Measurements from ENCODE around the gene MZB1. TPM values are rescaled to one million over a fixed set of nuclear protein-coding genes. Genes with fewer than 3 reads are reported as not detected.

MZB1 gene
- total RNA-seq, 1 experiment from 2014 or later: 0.52 TPM

DNA sequence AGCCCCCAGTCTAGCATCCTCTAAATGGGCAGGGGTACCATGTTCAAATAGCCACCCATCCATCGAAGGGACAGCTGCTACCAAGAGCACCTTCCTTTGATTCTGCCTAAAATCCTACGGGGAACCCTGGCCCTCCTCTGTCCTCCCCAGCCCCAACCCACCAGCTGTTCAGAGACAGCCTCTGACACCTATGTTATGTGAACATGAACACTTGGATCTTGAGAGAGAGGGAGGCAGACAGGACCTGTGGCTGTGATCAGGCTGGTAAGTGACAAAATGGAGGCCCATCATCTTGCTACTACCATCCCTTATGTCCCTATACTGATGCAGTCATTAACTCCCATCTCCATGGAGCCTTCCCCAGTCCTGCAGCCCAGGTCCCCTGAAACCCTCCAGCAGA, 14.8 kb downstream of the MZB1 start:
- H3K36me3 ChIP-seq (ENCODE audit: low read depth): peaks cover 14% of the 10 kb centered on the region; the same call in 1 of the 2 replicates
- peaks cover 33% of the 10 kb centered on the region for H3K4me1 ChIP-seq (replicated peaks; ENCODE audit: insufficient read depth)
- H3K27ac ChIP-seq: no peak overlapping the region
- H3K4me2 ChIP-seq: no peak overlapping the region
- DNase-seq: no peak
- H3K9me3 ChIP-seq (ENCODE audit: insufficient read depth, low read depth): no peaks in the 10 kb centered on the region
- H3K4me3 ChIP-seq: no peak overlapping the region
- ChIA-PET POLR2A (ENCODE audit: unreplicated experiment) (no interaction called here), CTCF (no interaction called here)
- intact Hi-C loops (cut with micrococcal nuclease; ENCODE audit: unreplicated experiment): no loop called here
- BruUV-seq (replicated peaks): no TSS peak
- H2AFZ ChIP-seq: no peak overlapping the region
- no peaks in the 10 kb centered on the region for H3K9me2 ChIP-seq (ENCODE audit: insufficient read depth)
- no peaks in the 10 kb centered on the region for H3K79me2 ChIP-seq (ENCODE audit: low read depth)
- H4K20me1 ChIP-seq (ENCODE audit: insufficient read depth): no peaks in the 10 kb centered on the region
- H3F3A ChIP-seq (ENCODE audit: insufficient read depth, low read depth): peaks cover 41% of the 10 kb centered on the region
- no peaks in the 10 kb centered on the region for H3K27me3 ChIP-seq (ENCODE audit: insufficient read depth, low read depth)
- TF ChIP-seq EZH2 (IDR thresholded peaks at IDR 0.05; ENCODE audit: low read depth): no peak
- TF ChIP-seq, protein P1, sequence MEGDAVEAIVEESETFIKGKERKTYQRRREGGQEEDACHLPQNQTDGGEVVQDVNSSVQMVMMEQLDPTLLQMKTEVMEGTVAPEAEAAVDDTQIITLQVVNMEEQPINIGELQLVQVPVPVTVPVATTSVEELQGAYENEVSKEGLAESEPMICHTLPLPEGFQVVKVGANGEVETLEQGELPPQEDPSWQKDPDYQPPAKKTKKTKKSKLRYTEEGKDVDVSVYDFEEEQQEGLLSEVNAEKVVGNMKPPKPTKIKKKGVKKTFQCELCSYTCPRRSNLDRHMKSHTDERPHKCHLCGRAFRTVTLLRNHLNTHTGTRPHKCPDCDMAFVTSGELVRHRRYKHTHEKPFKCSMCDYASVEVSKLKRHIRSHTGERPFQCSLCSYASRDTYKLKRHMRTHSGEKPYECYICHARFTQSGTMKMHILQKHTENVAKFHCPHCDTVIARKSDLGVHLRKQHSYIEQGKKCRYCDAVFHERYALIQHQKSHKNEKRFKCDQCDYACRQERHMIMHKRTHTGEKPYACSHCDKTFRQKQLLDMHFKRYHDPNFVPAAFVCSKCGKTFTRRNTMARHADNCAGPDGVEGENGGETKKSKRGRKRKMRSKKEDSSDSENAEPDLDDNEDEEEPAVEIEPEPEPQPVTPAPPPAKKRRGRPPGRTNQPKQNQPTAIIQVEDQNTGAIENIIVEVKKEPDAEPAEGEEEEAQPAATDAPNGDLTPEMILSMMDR (conservative IDR thresholded peaks at IDR 0.05): no peak

DNA sequence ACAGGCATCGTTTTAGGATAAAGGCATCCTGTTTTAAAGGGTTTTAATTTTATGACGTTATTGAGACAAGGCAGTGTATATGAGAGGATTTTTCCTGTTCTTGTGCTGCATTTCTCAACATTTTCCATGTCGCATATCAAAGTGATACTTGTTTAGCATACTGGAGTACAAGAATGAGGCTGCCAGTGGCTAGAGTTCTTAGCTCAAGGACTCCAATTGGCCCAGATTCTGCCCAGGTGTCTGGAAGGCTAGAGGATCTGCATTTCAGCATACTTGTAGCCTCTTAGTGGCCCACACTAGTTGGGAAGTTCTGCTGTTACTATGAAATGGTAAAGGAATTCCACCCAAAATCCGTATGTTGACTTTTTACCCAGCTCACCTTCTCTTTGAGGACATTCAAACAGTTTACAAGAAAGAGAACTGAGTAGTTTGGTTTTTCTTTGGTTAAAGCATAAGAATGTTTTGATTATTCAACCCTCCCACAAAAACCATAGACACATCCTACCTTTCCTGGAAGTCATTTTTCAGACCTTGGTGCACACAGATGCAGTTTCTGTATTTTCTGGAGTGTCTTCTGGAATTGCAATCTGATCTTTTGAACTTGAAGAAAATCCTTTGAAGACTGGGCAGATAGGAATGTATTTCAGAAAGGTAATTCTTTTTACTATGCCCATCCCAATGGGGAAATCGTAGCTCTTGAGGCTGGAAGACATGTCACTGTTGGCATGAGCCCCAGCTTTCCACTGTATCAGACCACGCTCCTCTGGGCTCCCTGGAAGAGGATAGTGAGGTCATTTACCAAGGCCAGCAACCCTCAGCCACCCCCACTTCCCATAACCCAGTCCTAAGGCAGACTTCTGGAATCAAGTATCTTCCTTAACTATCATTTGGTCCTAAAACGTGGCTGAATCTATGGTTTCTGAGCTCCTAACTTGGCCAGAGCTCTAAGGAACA, 18.0 kb downstream of the MZB1 start:
- Histone ChIP-seq H3F3A (ENCODE audit: insufficient read depth, low read depth) (peaks cover 49% of the 10 kb centered on the region), H3K27me3 (ENCODE audit: insufficient read depth, low read depth) (no peaks in the 10 kb centered on the region), H4K20me1 (ENCODE audit: insufficient read depth) (peaks cover 6% of the 10 kb centered on the region; the same call in 1 of the 2 replicates), H3K9me2 (ENCODE audit: insufficient read depth) (no peaks in the 10 kb centered on the region), H3K9me3 (ENCODE audit: insufficient read depth, low read depth) (no peaks in the 10 kb centered on the region), H3K36me3 (ENCODE audit: low read depth) (peaks cover 14% of the 10 kb centered on the region; the same call in 1 of the 2 replicates), H3K27ac (no peak overlapping the region), H3K4me1 (replicated peaks; ENCODE audit: insufficient read depth) (peaks cover 33% of the 10 kb centered on the region), H3K4me2 (no peak overlapping the region), H3K79me2 (ENCODE audit: low read depth) (no peaks in the 10 kb centered on the region), H2AFZ (no peak overlapping the region), H3K4me3 (no peak overlapping the region)
- TF ChIP-seq EZH2 (IDR thresholded peaks at IDR 0.05; ENCODE audit: low read depth): no peak
- TF ChIP-seq, protein P1 (conservative IDR thresholded peaks at IDR 0.05): no peak
- intact Hi-C loops (cut with micrococcal nuclease; ENCODE audit: unreplicated experiment): no loop called here
- no TSS peak for BruUV-seq (replicated peaks)
- ChIA-PET POLR2A (ENCODE audit: unreplicated experiment) (no interaction called here), CTCF (interaction anchor here (0.5 kb wide), 1 partner anchor 125 kb away, joined by 6 read pairs; no protein-coding TSS in a partner anchor)
- no peak for DNase-seq

DNA sequence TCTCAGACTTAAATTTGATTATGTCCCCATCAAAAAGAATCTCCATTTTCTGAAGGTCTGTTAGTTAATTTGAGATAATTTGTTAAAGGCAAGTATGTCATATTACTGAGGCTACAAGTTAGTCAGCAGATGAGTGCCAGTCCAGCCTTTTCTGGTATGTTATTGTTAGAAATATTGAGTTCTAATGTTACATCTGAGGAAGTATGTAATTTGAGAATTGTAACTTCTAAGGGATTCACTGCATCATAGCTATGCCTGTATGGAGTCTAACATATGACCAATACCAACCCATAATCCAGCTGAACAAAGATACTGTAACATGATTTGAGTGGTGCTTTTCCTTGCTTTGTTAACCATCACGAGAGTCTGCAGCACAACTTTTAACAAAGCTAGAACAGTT, 20.5 kb downstream of the MZB1 start:
- Histone ChIP-seq H3K36me3 (ENCODE audit: low read depth) (peaks cover 25% of the 10 kb centered on the region), H3K27ac (no peak overlapping the region), H3K4me2 (no peak overlapping the region), H3K4me1 (replicated peaks; ENCODE audit: insufficient read depth) (peaks cover 26% of the 10 kb centered on the region), H3K4me3 (no peak overlapping the region), H3K9me3 (ENCODE audit: insufficient read depth, low read depth) (no peaks in the 10 kb centered on the region), H2AFZ (no peak overlapping the region), H3K9me2 (ENCODE audit: insufficient read depth) (no peaks in the 10 kb centered on the region), H3K27me3 (ENCODE audit: insufficient read depth, low read depth) (no peaks in the 10 kb centered on the region), H4K20me1 (ENCODE audit: insufficient read depth) (peaks cover 8% of the 10 kb centered on the region; the same call in 1 of the 2 replicates), H3K79me2 (ENCODE audit: low read depth) (no peaks in the 10 kb centered on the region), H3F3A (ENCODE audit: insufficient read depth, low read depth) (peaks cover 46% of the 10 kb centered on the region)
- ChIA-PET CTCF (interaction anchor here (0.7 kb wide), 1 partner anchor 397 kb away, joined by 3 read pairs; no protein-coding TSS in a partner anchor), POLR2A (ENCODE audit: unreplicated experiment) (no interaction called here)
- intact Hi-C loops (cut with micrococcal nuclease; ENCODE audit: unreplicated experiment): loop anchor here (5.0 kb wide), 1 partner anchor 802 kb away; no protein-coding TSS in a partner anchor
- TF ChIP-seq, protein P1 (conservative IDR thresholded peaks at IDR 0.05): no peak
- TF ChIP-seq EZH2 (IDR thresholded peaks at IDR 0.05; ENCODE audit: low read depth): no peak
- no TSS peak for BruUV-seq (replicated peaks)
- DNase-seq: no peak
